OCI-LY7 (cell line): ENCODE results near the gene CHCHD1. TPM values are rescaled to one million over a fixed set of nuclear protein-coding genes. Genes with fewer than 3 reads are reported as not detected.
"Not testable (repeated sequence)": the region's sequence is repeated elsewhere in the genome, so short reads cannot be mapped to it uniquely, and the experiment has no call there.

Experiments used
- BruUV-seq: library from RNA; stranded (reverse); fragments of 400-500 nt; replicated peaks from 2 replicates; lab custom pipeline; 2021; lab: Mats Ljungman, UMichigan
- CTCF ChIA-PET: fragments of 300-600 bp; sonication (Branson Sonifier 250); formaldehyde crosslinking; loops from one replicate; lab custom pipeline; 2022; ENCODE audit warnings: antibody characterized with exemption; ENCODE audit not compliant: unreplicated experiment; lab: Charles Lee
- POLR2A ChIA-PET: fragments of 300-600 bp; sonication (Branson Sonifier 250); formaldehyde crosslinking; loops from one replicate; lab custom pipeline; 2022; ENCODE audit warnings: antibody characterized with exemption; lab: Charles Lee
- DNase-seq: peaks from one replicate; pipeline ENCODE4 v3.0.0-alpha.2; 2015; ENCODE audit warnings: low spot score
- H2AFZ ChIP-seq: fragments of 200-600 bp; sonication (generic), shearing (Covaris generic); 2 replicates; pipeline ENCODE4 v1.6.1; 2014; ENCODE audit warnings: mild to moderate bottlenecking, antibody characterized with exemption, low read length, moderate library complexity
- H3K27ac ChIP-seq: fragments of 200-600 bp; sonication (generic); 2 replicates; pipeline ENCODE4 v1.5.1; 2014; ENCODE audit warnings: mixed run types, low read depth, mild to moderate bottlenecking, moderate library complexity, low read length, inconsistent platforms; ENCODE audit not compliant: poor library complexity, severe bottlenecking
- H3K36me3 ChIP-seq: fragments of 200-600 bp; sonication (generic); 2 replicates; pipeline ENCODE4 v1.6.1; 2014; ENCODE audit warnings: mild to moderate bottlenecking, antibody characterized with exemption, low read length, moderate library complexity, mixed read lengths; ENCODE audit not compliant: insufficient read depth
- H3K4me1 ChIP-seq: fragments of 200-600 bp; sonication (generic); 2 replicates; pipeline ENCODE4 v1.5.1; 2014; ENCODE audit warnings: mild to moderate bottlenecking, low read length; ENCODE audit not compliant: insufficient read depth, poor library complexity, severe bottlenecking
- H3K4me2 ChIP-seq: fragments of 200-600 bp; sonication (generic); 2 replicates; pipeline ENCODE4 v1.6.1; 2014; ENCODE audit warnings: mild to moderate bottlenecking, low read length
- H3K4me3 ChIP-seq: fragments of 200-600 bp; sonication (generic); 2 replicates; pipeline ENCODE4 v1.5.1; 2014; ENCODE audit warnings: mild to moderate bottlenecking, low read depth, low read length; ENCODE audit not compliant: poor library complexity, severe bottlenecking
- H3K79me2 ChIP-seq: fragments of 200-600 bp; sonication (generic); 2 replicates; pipeline ENCODE4 v1.6.1; 2016; ENCODE audit warnings: low read depth, mild to moderate bottlenecking, low read length, moderate library complexity, mixed read lengths; ENCODE audit not compliant: insufficient read depth
- H3K9me2 ChIP-seq: fragments of 200-600 bp; sonication (generic); 2 replicates; pipeline ENCODE4 v1.6.1; 2016; ENCODE audit warnings: mild to moderate bottlenecking, low read length, mixed read lengths; ENCODE audit not compliant: insufficient read depth
- H3K9me3 ChIP-seq: fragments of 200-600 bp; sonication (generic); 2 replicates; pipeline ENCODE4 v1.6.1; 2014; ENCODE audit warnings: mild to moderate bottlenecking, mixed run types, low read length, mixed read lengths
- H4K20me1 ChIP-seq: fragments of 200-600 bp; sonication (generic); 2 replicates; pipeline ENCODE4 v1.6.1; 2014; ENCODE audit warnings: mild to moderate bottlenecking, antibody characterized with exemption, low read length, moderate library complexity, mixed read lengths; ENCODE audit not compliant: insufficient read depth
- CTCF ChIP-seq: fragments of 200-600 bp; sonication (generic); conservative IDR thresholded peaks from 2 replicates; pipeline ENCODE4 v1.5.1; 2014; ENCODE audit warnings: mild to moderate bottlenecking, antibody characterized with exemption, low read length, moderate library complexity, mixed read lengths
- EZH2phosphoT487 ChIP-seq: fragments of 200-600 bp; sonication (generic); IDR thresholded peaks from 2 replicates; pipeline ENCODE4 v1.6.1; 2018; ENCODE audit warnings: low read depth, borderline replicate concordance, mild to moderate bottlenecking, mixed run types, antibody characterized with exemption, low read length, moderate library complexity, mixed read lengths
- intact Hi-C: fragments of 100-400 bp; cut with micrococcal nuclease; formaldehyde crosslinking; loops from one replicate; pipeline ENCODE4 v1.10.0; 2022; ENCODE audit not compliant: unreplicated experiment
- total RNA-seq, 2 experiments: library from RNA; depleted of rRNA in 1 of 2; stranded (reverse); fragments of >200 nt in 1 of 2; shearing (Covaris generic) in 1 of 2; gene quantifications; 2 replicates each; pipeline ENCODE4 v1.2.3, GENCODE V29; 2014 to 2022

Gene CHCHD1
- total RNA-seq, 2 experiments from 2014 or later: 36.6 to 55.6 TPM

DNA sequence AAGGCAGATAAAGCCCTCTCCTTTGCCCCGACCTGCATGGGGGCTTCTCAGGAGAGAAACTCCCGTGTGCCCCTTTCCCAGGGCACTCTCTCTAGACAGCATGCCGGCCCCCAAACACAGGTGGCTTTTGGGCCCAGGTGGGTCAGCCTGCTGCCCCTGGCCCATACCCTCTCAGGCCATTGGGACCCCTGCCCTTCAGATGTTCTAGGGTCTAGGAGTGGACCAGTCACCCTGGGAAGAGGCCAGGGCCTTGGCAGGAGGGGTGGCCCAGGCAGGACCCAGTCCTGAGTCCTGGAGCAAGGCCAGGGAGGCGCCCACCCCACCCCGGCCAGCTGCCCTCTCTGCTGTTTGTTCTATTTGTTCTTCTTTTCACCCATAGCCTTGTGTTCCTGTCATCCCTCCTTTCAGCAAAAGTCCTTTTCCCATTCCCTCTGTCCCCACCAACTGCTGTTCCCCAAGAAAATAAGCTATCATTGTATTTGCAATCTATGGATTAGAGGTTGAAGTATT lies 47.0 kb upstream of the CHCHD1 start:
- POLR2A ChIA-PET: interaction anchor here (0.5 kb wide), 1 partner anchor 413 kb away, joined by 3 read pairs; no protein-coding TSS in a partner anchor

DNA sequence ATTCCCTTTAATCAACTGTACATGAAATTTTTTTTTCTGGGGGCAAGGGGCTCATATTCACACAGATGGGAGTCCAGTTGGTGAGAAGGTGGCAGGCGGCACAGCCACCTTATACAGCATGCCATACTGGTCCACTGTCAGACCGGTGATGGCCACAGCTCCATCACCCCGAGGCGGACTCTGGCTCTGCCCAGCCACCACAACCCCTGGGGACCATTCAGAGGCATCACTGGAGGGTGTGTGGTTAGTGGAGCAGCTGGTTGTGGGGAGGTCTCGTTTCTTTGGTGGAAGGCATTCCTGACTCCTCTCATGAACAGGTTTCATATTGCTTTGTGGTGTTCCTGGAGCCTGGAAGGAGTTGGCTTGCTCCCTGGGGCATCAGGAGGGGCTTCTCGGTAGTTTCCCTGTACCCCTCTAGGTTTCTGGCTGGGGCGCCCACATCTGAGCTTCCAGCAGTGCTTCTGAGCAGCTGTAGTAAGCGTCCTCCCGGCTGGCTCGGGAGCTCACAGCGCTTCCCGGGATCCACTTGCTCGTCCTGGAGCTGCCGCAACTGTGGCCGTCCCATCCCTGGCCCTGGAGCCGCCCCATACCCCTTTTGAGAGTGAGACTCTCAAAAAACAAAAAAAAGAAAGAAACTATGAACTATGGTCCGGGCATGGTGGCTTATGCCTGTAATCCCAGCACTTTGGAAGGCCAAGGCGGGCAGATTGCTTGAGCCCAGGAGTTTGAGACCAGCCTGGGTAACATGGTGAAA lies 41.2 kb upstream of the CHCHD1 start:
- H3K4me2 ChIP-seq, BruUV-seq, DNase-seq, H3K27ac ChIP-seq, intact Hi-C loops, H3K9me2 ChIP-seq, H3K4me3 ChIP-seq, H3K9me3 ChIP-seq, H4K20me1 ChIP-seq, CTCF ChIA-PET, H2AFZ ChIP-seq: not testable (repeated sequence)
- H3K4me1 ChIP-seq: peaks cover 19% of the 10 kb centered on the region
- H3K36me3 ChIP-seq: peaks cover 29% of the 10 kb centered on the region; the same call in 1 of the 2 replicates
- POLR2A ChIA-PET: interaction anchor here (0.6 to 1.6 kb wide), 3 partner anchors 11 to 494 kb away, joined by 3 to 10 read pairs (median 5); partner anchors contain the start of gene DNAJC9
- peaks cover 29% of the 10 kb centered on the region for H3K79me2 ChIP-seq

More for the DNA sequence above, 47.0 kb upstream of the CHCHD1 start:
- Histone ChIP-seq H3K4me3 (no peak overlapping the region), H3K36me3 (peaks cover 21% of the 10 kb centered on the region), H3K4me1 (peaks cover 10% of the 10 kb centered on the region), H4K20me1 (no peaks in the 10 kb centered on the region), H3K79me2 (peaks cover 18% of the 10 kb centered on the region), H3K4me2 (no peak overlapping the region), H3K9me2 (no peaks in the 10 kb centered on the region), H3K9me3 (no peaks in the 10 kb centered on the region), H3K27ac (no peak overlapping the region), H2AFZ (no peak overlapping the region)
- intact Hi-C loops: no loop called here
- BruUV-seq: no TSS peak
- CTCF ChIA-PET: no interaction called here
- DNase-seq: no peak
- no peak for TF ChIP-seq EZH2phosphoT487
- TF ChIP-seq CTCF: no peak

DNA sequence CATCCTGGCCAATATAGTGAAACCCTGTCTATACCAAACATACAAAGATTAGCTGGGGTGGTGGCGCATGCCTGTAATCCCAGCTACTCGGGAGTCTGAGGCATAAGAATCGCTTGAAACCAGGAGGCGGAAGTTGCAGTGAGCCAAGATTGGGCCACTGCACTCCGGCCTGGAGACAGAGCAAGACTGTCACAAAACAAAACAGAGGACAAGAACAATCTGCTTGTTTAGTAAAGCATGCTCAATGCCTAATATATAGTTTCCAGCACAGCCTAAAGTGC lies 39.5 kb upstream of the CHCHD1 start:
- TF ChIP-seq EZH2phosphoT487 (no peak), CTCF (no peak)
- peaks cover 33% of the 10 kb centered on the region for H3K36me3 ChIP-seq
- no peak overlapping the region for H3K4me3 ChIP-seq
- H3K9me3 ChIP-seq: no peaks in the 10 kb centered on the region
- no peak for DNase-seq
- intact Hi-C loops: loop anchor here (2.0 kb wide), 1 partner anchor 68 kb away; the partner anchor contains the start of gene NDST2
- no peaks in the 10 kb centered on the region; the same call in 1 of the 2 replicates for H4K20me1 ChIP-seq
- no peak overlapping the region for H2AFZ ChIP-seq
- no TSS peak for BruUV-seq
- H3K9me2 ChIP-seq: no peaks in the 10 kb centered on the region
- H3K4me2 ChIP-seq: peak overlapping the region; percentile 96; the same call in 1 of the 2 replicates
- CTCF ChIA-PET: interaction anchor here (0.5 kb wide), 1 partner anchor 39 kb away, joined by 3 read pairs; the partner anchor contains the start of gene CHCHD1
- peaks cover 23% of the 10 kb centered on the region for H3K4me1 ChIP-seq
- H3K79me2 ChIP-seq: peaks cover 39% of the 10 kb centered on the region
- H3K27ac ChIP-seq: no peak overlapping the region
- POLR2A ChIA-PET: interaction anchor here (0.9 to 2.9 kb wide), 3 partner anchors 12 to 522 kb away, joined by 4 to 15 read pairs (median 5); no protein-coding TSS in a partner anchor
